Activated CD4-positive, alpha-beta T cell treated with anti-CD3 and anti-CD28 coated beads, Interleukin-2, amount 10 ng/mL, durations not matched to agents 7 days and 5 days (primary cell): ENCODE data around the gene USP17L26. TPM values are rescaled to one million over a fixed set of nuclear protein-coding genes. Genes with fewer than 3 reads are reported as not detected.

Experiments used
- total RNA-seq, 2 experiments: library from RNA; stranded (reverse); gene quantifications; one replicate each; pipeline ENCODE4 v1.2.3, GENCODE V29; 2021

USP17L26 gene
- total RNA-seq, 2 experiments from 2014 or later: not detected

Other genes with a start within 250 kb of the USP17L26 start
- gene FAM90A26, start 164.2 kb upstream of the USP17L26 start, total RNA-seq: not detected
- not detected for gene USP17L10, start 124.0 kb upstream of the USP17L26 start, total RNA-seq
- not detected for gene USP17L11, start 119.3 kb upstream of the USP17L26 start, total RNA-seq
- gene USP17L12, start 114.5 kb upstream of the USP17L26 start, total RNA-seq: not detected
- gene USP17L13, start 109.8 kb upstream of the USP17L26 start, total RNA-seq: not detected
- not detected for gene USP17L15, start 100.3 kb upstream of the USP17L26 start, total RNA-seq
- gene USP17L17, start 90.8 kb upstream of the USP17L26 start, total RNA-seq: not detected
- not detected for gene USP17L18, start 86.0 kb upstream of the USP17L26 start, total RNA-seq
- not detected for gene USP17L19, start 81.3 kb upstream of the USP17L26 start, total RNA-seq
- not detected for gene USP17L20, start 76.5 kb upstream of the USP17L26 start, total RNA-seq
- gene USP17L21, start 71.8 kb upstream of the USP17L26 start, total RNA-seq: not detected
- not detected for gene USP17L22, start 67.0 kb upstream of the USP17L26 start, total RNA-seq
- not detected for gene USP17L24, start 9.5 kb upstream of the USP17L26 start, total RNA-seq
- not detected for gene USP17L25, start 4.7 kb upstream of the USP17L26 start, total RNA-seq
- gene USP17L5, start 4.7 kb downstream of the USP17L26 start, total RNA-seq: not detected
- gene USP17L27, start 9.5 kb downstream of the USP17L26 start, total RNA-seq: not detected
- not detected for gene USP17L28, start 14.2 kb downstream of the USP17L26 start, total RNA-seq
- gene USP17L29, start 19.0 kb downstream of the USP17L26 start, total RNA-seq: not detected
- gene USP17L30, start 28.5 kb downstream of the USP17L26 start, total RNA-seq: not detected
- gene DEFB131A, start 109.8 kb downstream of the USP17L26 start, total RNA-seq: not detected